Left renal pelvis (tissue), 4 donors: ENCODE data around the gene TESK2. TPM values are rescaled to one million over a fixed set of nuclear protein-coding genes. Genes with fewer than 3 reads are reported as not detected.

Experiments
- DNase-seq, 4 donors: peaks; one replicate each; pipeline ENCODE4 v3.0.0-alpha.2; 2013; ENCODE audit warnings: low read depth in 4 of 4, low spot score in 3 of 4
- polyA plus RNA-seq, 4 donors: library from polyadenylated mRNA; unstranded; fragments of 120-200 nt; gene quantifications; one replicate each; pipeline ENCODE4 v1.2.1, GENCODE V29; 2013; ENCODE audit not compliant: insufficient read length in 4 of 4

The TESK2 gene
- polyA plus RNA-seq, 4 donors: 3.5 to 7.1 (median 6.2) TPM

GRCh38 chr1:45314266-45314665 is 176.7 kb downstream of the TESK2 start:
- no peak for DNase-seq

GRCh38 chr1:45306905-45307304 is 184.1 kb downstream of the TESK2 start:
- DNase-seq: no peak

- DNase-seq: no peak
Observed at GRCh38 chr1:45306319-45306718, 184.6 kb downstream of the TESK2 start.

- DNase-seq: no peak
Observed at GRCh38 chr1:45305231-45305630, 185.7 kb downstream of the TESK2 start.

GRCh38 chr1:45304311-45305081 is 186.5 kb downstream of the TESK2 start:
- DNase-seq: no peak

GRCh38 chr1:45303520-45304310 is 187.2 kb downstream of the TESK2 start:
- DNase-seq: peak; percentile 91 to 94 (median 94)

- no peak for DNase-seq
Observed at GRCh38 chr1:45302505-45303150, 188.3 kb downstream of the TESK2 start.

- no peak for DNase-seq
Observed at GRCh38 chr1:45300669-45300997, 190.3 kb downstream of the TESK2 start.

GRCh38 chr1:45299981-45300668 is 190.8 kb downstream of the TESK2 start:
- DNase-seq: peak in 2 of 4 donors; percentile 55 to 65

- DNase-seq: no peak
Observed at GRCh38 chr1:45299296-45299695, 191.7 kb downstream of the TESK2 start.

GRCh38 chr1:45297666-45298356 is 193.2 kb downstream of the TESK2 start:
- DNase-seq: no peak

Other genes starting within 250 kb of the TESK2 start
- gene HPDL, start 164.3 kb downstream of the TESK2 start, polyA plus RNA-seq: 1 to 10 TPM; 1.7 to 3.8 (median 3.1) TPM
- 10 to 100 TPM; 10.7 to 15.8 (median 14.0) TPM for gene TOE1, start 151.0 kb downstream of the TESK2 start, polyA plus RNA-seq
- gene MUTYH, start 150.7 kb downstream of the TESK2 start, polyA plus RNA-seq: 10 to 100 TPM; 18.5 to 40.8 (median 27.3) TPM
- 1 to 10 TPM; 1.3 to 2.1 (median 1.8) TPM for gene CCDC163, start 8.9 kb upstream of the TESK2 start, polyA plus RNA-seq
- gene MMACHC, start 9.1 kb upstream of the TESK2 start, polyA plus RNA-seq: 10 to 100 TPM; 10.5 to 14.3 (median 13.2) TPM
- gene PRDX1, start 30.7 kb upstream of the TESK2 start, polyA plus RNA-seq: 100 to 1,000 TPM; 254 to 394 (median 328) TPM
- gene AKR1A1, start 59.7 kb upstream of the TESK2 start, polyA plus RNA-seq: 100 to 1,000 TPM; 153 to 301 (median 262) TPM
- gene NASP, start 92.9 kb upstream of the TESK2 start, polyA plus RNA-seq: 100 to 1,000 TPM; 233 to 360 (median 319) TPM
- gene CCDC17, start 132.9 kb upstream of the TESK2 start, polyA plus RNA-seq: 1 to 10 TPM in 3 of 4 donors, under 1 TPM in 1; 0.77 to 2.0 (median 1.3) TPM
- 100 to 1,000 TPM in 3 of 4 donors, 10 to 100 TPM in 1; 71.4 to 127 (median 115) TPM for gene GPBP1L1, start 195.4 kb upstream of the TESK2 start, polyA plus RNA-seq
- 10 to 100 TPM; 42.8 to 60.2 (median 53.1) TPM for gene TMEM69, start 197.0 kb upstream of the TESK2 start, polyA plus RNA-seq